Daoy (cell line): Measurements from ENCODE around the gene RSPH4A. TPM values are rescaled to one million over a fixed set of nuclear protein-coding genes. Genes with fewer than 3 reads are reported as not detected.
"Not testable (repeated sequence)": the region's sequence is repeated elsewhere in the genome, so short reads cannot be mapped to it uniquely, and the experiment has no call there.

Experiments used
- DNase-seq: peaks from one replicate; pipeline ENCODE4 v3.0.0-alpha.2; 2015; ENCODE audit warnings: low read depth
- total RNA-seq: library from RNA; depleted of rRNA; stranded (reverse); fragments of >200 nt; shearing (Covaris generic); gene quantifications from 2 replicates; pipeline ENCODE4 v1.2.3, GENCODE V29; 2014; rRNA removed

Gene RSPH4A
- total RNA-seq, 1 experiment from 2014 or later, result under 0.01 TPM

DNA sequence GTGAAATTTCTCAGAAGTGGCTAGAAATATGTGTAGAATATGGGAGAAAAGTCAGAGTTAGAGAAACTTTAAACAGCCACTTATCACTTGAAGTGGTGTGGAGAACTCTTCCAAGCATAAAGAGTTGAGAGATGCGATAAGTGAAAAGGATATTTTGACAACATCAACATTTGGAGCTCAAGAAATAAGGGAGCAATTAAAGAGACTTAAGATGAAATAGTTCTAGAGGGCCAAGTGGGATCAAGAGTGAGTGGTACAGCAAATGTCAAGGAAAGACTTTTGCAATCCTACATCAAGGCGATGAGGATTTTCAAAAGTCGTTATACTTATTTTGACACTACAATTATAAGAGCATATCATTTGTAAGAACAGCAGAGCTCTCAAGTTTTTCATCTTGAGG is 9.6 kb downstream of the RSPH4A start:
- no peak for DNase-seq

DNA sequence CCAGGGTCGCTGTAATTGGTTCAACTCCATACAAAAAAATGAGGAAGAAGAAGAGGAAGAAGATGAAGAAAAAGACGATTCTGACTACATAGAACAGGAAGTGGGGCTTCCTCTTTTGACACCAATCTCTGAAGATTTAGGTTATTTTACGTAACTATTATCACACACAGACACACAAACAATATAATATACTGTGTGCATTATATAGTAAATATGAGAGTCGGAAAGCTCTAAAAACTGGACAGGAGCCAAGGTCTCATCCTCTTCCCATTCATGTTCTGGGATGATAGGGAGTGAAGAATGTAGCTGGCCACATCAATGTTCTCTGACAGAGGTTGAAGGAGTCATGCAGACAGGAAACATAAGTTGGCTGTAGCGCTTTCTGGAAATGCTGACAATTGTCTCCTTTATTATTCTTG is 13.3 kb downstream of the RSPH4A start:
- no peak for DNase-seq

DNA sequence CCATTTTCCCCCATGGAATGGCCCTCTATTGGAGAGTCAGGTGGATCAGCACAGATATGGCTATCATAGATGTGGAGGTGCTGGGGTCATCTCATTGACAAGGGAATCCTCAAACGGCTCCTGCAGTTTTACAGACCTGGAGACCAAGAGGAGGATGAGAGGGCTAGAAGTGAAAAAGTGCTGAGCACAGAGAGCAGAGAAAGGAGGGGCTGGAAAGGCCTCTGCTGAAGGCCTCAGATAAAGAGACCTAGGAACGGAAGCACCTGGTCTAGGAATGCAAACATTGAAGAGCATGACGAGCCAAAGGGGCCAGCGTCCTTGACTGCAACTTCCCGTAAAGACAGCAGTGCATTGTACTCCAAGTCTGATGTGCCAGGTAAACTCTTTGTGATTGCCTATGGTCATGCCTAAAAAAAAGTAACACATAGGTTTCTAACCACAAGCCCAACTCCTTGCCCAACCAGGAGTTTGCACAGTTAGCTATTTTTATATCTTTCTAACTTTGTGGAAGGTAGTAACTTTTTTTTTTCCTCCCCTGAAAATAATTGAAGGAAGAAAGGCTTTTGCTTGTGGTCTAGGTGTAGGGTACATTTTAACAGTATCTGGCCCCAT is 15.2 kb downstream of the RSPH4A start:
- DNase-seq, result no peak

DNA sequence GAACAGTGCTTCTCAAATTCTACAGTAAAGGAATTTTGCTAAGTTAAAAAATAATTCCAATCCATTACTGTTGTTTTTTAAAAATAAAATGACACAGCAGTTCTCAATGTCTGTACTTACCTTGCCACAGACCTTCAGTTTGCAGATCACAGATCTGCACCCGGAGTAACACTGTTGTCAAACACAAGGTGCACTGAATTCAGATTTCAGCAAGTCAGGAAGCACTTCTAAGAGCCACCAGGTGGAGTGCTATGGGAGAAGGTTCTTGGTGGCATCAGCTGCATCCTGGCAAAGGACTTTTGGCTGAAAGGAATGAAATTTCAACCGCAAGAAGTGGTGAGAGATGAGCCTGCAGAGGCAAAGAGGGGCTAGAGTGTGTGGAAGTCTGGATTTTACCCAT is 17.4 kb downstream of the RSPH4A start:
- no peak for DNase-seq

DNA sequence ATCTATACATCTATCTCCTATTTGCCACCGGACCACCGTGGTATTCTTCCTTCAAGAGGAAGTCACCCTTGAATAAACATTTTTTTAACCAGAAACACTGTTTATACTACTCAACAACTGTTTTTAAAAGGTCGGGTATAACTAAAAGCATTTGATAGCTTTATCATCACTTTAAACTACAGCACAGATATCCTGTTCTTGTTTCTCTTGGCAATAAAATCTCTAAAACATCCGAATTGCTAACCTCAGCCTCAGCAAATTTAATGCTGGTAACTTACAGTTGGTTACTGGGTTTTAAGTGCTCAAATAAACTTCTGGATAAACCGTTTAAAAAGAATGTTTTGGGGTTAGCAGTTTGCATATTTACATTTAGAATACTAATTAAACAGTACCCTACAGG is 31.9 kb downstream of the RSPH4A start:
- DNase-seq, result no peak

DNA sequence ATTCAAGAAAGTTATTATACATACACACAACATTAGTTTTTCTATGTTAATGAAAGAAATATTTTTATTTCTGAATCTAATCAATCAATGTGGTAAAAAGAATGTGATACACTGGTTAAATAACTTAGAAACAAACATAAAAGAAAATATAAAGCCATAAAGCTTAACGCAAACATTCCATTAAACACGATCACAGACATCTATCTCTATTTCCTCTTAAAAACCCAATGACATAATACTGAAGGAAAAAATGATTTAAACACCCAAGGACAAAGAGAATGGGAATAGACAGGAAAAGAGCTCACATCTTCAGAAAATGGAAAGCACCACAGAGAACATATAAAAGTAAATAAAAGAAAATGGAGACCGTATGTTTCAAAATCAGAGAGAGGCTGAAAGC is 32.9 kb downstream of the RSPH4A start:
- DNase-seq, result no peak

DNA sequence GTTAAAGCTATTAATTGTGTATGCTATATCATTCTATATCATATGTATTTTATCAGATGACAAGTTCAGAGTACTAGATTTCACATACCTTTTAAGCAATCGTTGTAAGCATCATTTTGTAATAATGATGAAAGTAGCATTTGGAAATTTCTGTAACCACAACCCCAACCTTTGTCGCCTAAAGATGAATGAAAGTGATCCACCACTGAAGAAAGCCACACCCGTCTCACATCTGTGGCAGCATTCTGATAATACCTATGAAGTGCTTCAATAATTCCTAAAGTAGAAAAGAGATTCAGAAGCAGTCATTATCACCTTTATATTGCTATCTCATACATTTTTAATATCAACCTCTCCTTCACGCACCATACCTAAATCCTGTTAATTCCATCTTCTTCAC is 35.6 kb downstream of the RSPH4A start:
- no peak for DNase-seq

DNA sequence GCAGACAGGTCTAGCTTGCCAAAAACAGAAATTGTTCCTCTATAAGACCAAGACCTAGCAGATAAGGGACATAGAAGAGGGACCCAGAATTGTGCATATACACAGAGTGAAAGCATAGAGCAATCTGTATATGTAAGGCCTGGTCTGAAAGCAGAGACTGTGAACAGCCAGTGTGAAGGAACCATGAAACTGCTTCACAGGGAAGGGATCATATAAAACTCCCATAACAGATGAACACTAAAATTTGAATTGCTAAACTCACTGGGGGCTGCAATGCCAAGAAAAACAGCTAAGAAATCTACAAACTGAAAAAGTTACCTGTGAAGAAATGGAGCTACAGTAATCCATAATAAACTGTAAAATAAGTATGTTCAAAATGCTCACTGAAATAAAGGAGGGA is 45.3 kb downstream of the RSPH4A start:
- DNase-seq, result no peak

DNA sequence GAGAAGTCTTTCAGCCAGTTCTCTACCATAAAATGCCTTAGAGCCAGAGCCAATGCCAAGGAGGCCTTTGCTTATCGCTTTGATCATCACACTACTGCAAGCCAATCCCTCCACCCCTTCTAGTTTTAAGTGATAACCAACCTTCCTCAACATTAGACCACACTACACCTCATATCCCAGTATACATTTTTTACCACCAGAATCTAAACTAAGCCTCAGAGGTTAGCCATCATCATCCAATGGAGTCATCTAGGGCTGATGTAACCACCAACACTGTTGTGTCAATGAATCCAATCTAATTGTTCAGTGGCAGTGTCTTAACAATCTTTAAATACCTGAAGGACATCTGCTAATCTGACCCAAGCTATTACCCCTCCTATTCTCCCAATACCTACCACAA is 45.9 kb downstream of the RSPH4A start:
- no peak for DNase-seq

DNA sequence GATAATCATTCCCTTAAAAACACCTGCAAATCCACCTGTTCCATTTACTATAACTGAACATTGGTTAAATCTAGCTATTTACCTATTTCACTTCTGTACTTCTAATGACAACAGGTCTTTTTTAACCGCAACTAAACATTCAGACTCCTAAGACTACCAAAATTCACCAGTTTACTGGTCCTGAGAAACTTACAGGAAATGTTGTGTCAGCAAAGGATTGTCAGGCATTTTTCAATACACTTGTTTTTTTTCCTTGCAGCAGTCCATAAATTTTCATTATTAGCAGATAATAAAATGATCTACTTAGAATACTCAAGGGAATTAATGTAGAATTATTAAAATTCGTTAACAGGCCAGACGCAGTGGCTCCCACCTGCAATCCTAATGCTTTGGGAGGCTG is 47.0 kb downstream of the RSPH4A start:
- DNase-seq, result no peak

DNA sequence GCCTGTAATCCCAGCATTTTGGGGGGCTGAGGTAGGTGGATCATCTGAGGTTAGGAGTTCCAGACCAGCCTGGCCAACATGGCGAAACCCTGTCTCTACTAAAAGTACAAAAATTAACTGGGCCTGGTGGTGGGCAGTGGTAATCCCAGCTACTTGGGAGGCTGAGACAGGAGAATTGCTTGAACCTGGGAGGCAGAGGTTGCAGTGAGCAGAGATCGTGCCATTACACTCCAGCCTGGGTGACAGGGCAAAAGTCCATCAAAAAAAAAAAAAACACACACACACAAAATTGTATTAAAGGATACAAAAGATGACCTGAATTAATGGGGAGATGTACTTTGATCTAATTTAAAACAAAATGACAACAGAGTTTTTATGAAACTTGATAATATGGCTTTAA is 47.9 kb downstream of the RSPH4A start:
- not testable (repeated sequence) for DNase-seq

DNA sequence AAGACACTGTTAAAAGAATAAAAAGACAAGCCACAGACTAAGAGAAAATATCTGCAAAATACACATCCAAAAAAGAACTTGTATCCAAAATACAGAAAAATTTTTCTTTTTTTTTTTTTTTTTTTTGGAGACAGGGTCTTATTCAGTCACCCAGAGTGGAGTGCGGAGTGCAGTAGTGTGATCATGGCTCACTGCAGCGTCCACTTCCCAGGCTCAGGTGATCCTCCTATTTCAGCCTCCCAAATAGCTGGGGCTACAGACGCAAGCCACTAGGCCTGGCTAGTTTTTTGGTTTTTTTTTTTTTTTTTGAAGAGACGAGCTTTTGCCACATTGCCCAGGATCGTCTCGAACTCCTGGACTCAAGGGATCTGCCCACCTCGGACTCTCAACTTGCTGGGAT is 49.2 kb downstream of the RSPH4A start:
- no peak for DNase-seq

DNA sequence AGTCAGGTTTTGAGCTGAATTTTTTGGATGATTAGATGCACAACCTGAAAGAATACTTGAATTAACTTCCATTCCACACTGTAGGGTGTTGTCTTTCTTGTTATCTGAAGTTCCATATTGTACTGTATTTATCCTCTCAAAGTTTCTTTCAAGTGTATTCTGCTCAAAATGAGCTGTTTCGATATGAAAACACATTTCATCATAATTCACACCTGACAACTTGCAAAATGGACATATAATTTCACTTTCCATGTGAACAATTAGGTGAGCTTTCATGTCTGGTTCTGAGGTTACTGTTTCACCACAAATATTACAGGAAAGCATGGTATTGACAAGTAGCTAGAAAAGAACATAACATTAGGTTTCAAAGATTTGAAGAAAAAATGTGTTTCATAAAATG is 50.6 kb downstream of the RSPH4A start:
- DNase-seq, result no peak

DNA sequence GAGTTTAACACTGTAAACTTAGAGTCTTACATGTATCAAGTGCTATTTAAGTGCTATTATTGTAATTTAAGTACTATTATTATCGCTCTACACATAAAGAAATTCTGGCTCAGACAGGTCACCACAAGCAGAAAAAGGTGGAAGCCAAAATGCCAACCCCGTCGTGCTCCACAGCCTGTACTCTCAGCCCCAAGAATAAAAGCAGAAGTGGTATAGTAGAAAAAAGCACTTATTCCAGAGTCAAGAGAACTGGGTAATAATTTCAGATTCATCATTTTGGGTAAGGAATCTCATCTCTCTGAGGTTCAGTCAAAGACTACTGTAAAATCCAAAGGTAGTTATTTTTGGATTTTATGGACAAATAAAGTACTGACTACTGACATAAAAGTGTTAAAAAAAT is 51.3 kb downstream of the RSPH4A start:
- DNase-seq, result no peak

DNA sequence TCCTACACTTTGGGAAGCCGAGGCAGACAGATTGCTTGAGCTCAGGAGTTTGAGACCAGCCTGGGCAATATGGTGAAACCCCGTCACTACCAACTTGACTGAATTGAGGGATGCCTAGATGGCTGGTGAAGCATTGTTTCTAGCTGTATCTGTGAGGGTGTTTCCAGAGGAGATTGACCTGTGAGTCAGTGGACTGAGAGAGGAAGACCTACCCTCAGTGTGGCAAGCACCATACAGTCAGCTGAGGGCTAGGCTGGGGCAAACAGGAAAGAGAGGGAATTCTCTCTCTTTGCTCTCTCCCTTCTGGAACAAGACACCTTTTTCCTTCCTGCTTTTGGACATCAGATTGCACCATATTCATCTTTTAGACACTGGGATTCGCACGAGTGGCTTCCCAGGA is 56.0 kb downstream of the RSPH4A start:
- no peak for DNase-seq

DNA sequence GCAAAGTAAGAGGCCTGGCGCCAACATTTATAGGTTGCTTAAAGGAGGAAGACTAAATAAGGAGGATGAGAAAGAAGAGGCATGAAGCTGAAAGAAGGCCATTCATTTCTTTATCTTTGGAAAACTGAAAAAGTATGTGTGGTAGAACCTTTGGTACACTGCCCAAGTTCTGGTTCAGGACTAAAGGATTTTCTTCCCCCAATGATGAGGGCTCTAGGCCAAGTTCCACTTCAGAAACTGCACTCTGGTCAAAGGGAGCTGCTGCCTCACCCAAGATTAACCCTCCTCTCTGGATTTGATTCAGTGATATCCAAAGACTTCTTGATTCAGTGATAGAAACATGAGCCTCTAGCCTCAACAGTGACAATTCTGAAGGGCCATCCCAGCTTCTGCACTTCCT is 59.7 kb downstream of the RSPH4A start:
- no peak for DNase-seq

DNA sequence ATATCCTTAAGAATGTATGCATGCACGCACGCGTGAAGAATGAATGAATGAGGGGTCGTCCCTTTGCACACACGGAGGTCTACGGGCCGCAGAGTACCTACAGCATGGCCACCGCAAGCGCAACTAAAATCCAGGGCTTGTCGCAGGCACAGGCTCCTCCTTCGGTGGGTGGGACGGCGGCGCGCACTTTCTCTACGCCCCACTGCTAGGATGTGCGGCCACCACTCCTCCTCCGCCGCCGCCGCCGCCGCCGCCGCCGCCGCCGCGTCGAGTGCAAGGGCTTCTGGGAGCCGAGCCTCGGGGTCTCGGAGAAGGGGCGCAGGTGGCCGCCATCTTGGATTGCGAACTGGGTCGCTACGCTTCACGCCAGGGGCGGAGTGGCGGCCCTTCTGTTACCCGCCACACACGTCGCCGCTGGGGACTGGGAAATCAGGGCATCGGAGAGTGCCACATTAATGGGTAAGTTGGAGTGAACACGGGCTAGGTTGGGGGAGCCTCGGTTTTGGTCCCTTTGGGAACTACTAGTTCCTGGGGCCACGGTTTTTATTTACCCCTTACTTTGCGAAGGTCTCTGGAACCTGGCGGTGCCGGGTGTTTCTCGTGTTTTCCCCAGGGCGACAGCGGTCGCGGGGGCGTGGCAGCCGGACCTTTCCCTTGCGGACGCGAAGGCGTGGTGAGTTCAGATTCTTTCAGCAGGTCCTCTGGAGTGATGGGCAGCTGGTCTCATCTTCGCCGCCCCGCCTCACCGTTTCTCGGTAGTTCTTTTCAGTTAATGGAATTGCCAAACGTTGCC is 64.8 kb downstream of the RSPH4A start, which contains the start of gene KPNA5:
KPNA5 (plus strand) TSS at position 332 of the 793 bp plus-strand sequence; CDS start at position 456, 124 bp downstream.
- DNase-seq, result peak; percentile 97

DNA sequence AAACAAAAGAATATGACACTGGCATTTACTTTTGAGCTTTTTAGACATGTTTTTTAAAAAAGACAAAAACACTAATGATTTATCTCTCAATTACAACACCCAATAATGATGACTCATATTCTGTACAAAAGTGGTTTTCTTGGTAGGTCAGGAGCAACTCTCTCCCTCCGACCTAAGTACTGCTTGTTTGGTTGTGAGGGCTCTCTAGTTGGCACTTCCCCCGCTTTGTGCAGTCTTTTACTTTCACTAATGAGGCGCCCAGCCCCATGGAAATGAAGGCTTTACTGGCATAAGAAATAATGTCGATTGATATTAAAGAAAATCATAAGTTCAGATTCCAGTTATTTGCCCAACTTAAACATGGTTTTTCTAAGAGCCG is 66.0 kb downstream of the RSPH4A start:
- peak; percentile 51 for DNase-seq

Other genes starting within 250 kb of the RSPH4A start
- gene DSE, start 245.5 kb upstream of the RSPH4A start, total RNA-seq, result 29.5 and 42.6 TPM in 2 replicates
- 6.0 and 11.7 TPM in 2 replicates for gene CALHM6, start 155.1 kb upstream of the RSPH4A start, total RNA-seq
- 2.7 and 3.2 TPM in 2 replicates for gene CALHM5, start 104.8 kb upstream of the RSPH4A start, total RNA-seq
- gene TRAPPC3L, start 70.8 kb upstream of the RSPH4A start, total RNA-seq, result not detected in 2 replicates
- gene CALHM4, start 62.7 kb upstream of the RSPH4A start, total RNA-seq, result not detected in 2 replicates
- 39.0 and 51.6 TPM in 2 replicates for gene RWDD1, start 45.0 kb upstream of the RSPH4A start, total RNA-seq
- 16.7 and 21.0 TPM in 2 replicates for gene ZUP1, start 52.3 kb downstream of the RSPH4A start, total RNA-seq
- 10.5 and 16.7 TPM in 2 replicates for gene KPNA5, start 64.7 kb downstream of the RSPH4A start, total RNA-seq
- gene FAM162B, start 149.2 kb downstream of the RSPH4A start, total RNA-seq, result 0.29 and 3.0 TPM in 2 replicates
- not detected in 2 replicates for gene GPRC6A, start 212.6 kb downstream of the RSPH4A start, total RNA-seq